ENCODE data around the gene MUSTN1. TPM values are rescaled to one million over a fixed set of nuclear protein-coding genes. Genes with fewer than 3 reads are reported as not detected.

MUSTN1 gene
- total and polyA plus RNA-seq, 4 donors: 0.25 to 12.1 (median 3.9) TPM

DNA sequence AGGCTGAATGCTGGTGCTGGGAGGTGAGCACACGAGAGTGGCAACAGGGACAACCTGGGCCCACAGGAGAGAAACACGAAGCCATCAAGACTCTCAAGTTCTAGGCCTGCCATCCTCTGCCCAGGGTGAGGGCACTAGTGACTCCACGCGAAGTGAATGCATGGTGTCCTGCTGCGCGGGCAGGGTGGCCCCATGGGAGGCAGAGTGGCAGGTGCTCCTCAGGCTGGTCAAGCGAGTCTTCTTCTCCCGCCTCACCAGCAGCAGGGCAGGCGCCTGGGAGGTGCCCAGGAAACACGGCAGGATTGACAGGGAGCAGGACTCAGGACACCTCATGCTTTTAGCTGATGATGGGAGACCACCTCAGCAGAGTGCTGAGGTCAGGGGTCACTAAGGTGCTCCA is 35.7 kb upstream of the MUSTN1 start:
- H3K27me3 ChIP-seq (ENCODE audit: control insufficient read depth in 4 of 4, insufficient read depth in 4 of 4, low read length in 3 of 4): no peaks in the 10 kb centered on the region
- H3K27ac ChIP-seq (ENCODE audit: low read depth in 1 of 2, low read length in 2 of 2): no peak overlapping the region
- no peak for TF ChIP-seq FOXA2 (IDR thresholded peaks at IDR 0.05)
- no peak for TF ChIP-seq NR2F2 (IDR thresholded peaks at IDR 0.05)
- TF ChIP-seq, protein P1, sequence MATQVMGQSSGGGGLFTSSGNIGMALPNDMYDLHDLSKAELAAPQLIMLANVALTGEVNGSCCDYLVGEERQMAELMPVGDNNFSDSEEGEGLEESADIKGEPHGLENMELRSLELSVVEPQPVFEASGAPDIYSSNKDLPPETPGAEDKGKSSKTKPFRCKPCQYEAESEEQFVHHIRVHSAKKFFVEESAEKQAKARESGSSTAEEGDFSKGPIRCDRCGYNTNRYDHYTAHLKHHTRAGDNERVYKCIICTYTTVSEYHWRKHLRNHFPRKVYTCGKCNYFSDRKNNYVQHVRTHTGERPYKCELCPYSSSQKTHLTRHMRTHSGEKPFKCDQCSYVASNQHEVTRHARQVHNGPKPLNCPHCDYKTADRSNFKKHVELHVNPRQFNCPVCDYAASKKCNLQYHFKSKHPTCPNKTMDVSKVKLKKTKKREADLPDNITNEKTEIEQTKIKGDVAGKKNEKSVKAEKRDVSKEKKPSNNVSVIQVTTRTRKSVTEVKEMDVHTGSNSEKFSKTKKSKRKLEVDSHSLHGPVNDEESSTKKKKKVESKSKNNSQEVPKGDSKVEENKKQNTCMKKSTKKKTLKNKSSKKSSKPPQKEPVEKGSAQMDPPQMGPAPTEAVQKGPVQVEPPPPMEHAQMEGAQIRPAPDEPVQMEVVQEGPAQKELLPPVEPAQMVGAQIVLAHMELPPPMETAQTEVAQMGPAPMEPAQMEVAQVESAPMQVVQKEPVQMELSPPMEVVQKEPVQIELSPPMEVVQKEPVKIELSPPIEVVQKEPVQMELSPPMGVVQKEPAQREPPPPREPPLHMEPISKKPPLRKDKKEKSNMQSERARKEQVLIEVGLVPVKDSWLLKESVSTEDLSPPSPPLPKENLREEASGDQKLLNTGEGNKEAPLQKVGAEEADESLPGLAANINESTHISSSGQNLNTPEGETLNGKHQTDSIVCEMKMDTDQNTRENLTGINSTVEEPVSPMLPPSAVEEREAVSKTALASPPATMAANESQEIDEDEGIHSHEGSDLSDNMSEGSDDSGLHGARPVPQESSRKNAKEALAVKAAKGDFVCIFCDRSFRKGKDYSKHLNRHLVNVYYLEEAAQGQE (IDR thresholded peaks at IDR 0.05): no peak
- TF ChIP-seq GABPA (IDR thresholded peaks at IDR 0.05 in 1 of 2, conservative IDR thresholded peaks at IDR 0.05 in 1 of 2): no peak
- TF ChIP-seq, protein P2, sequence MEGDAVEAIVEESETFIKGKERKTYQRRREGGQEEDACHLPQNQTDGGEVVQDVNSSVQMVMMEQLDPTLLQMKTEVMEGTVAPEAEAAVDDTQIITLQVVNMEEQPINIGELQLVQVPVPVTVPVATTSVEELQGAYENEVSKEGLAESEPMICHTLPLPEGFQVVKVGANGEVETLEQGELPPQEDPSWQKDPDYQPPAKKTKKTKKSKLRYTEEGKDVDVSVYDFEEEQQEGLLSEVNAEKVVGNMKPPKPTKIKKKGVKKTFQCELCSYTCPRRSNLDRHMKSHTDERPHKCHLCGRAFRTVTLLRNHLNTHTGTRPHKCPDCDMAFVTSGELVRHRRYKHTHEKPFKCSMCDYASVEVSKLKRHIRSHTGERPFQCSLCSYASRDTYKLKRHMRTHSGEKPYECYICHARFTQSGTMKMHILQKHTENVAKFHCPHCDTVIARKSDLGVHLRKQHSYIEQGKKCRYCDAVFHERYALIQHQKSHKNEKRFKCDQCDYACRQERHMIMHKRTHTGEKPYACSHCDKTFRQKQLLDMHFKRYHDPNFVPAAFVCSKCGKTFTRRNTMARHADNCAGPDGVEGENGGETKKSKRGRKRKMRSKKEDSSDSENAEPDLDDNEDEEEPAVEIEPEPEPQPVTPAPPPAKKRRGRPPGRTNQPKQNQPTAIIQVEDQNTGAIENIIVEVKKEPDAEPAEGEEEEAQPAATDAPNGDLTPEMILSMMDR (IDR thresholded peaks at IDR 0.05; ENCODE audit: low read depth, low read length, missing input control): no peak
- no peak for TF ChIP-seq FOXA1 (IDR thresholded peaks at IDR 0.05)
- no peak overlapping the region for H3K4me3 ChIP-seq (ENCODE audit: low read depth in 1 of 3, low read length in 3 of 3)
- H3K36me3 ChIP-seq (ENCODE audit: control insufficient read depth in 4 of 4, insufficient read depth in 3 of 4, low read depth in 1 of 4, low read length in 3 of 4): no peaks in the 10 kb centered on the region
- no peaks in the 10 kb centered on the region for H3K9me3 ChIP-seq (ENCODE audit: control insufficient read depth in 4 of 4, low read length in 3 of 4)
- WGBS: 98% methylated on average over 10 of the region's 10 CpGs
- H3K4me1 ChIP-seq (ENCODE audit: control insufficient read depth in 4 of 4, insufficient read depth in 4 of 4, low read length in 3 of 4): peaks cover 0 to 4% (median 0%) of the 10 kb centered on the region in 4 donors
- H3K9ac ChIP-seq (ENCODE audit: low read depth in 1 of 2, low read length in 2 of 2): no peak overlapping the region
- DNase-seq (ENCODE audit: low spot score): no peak

DNA sequence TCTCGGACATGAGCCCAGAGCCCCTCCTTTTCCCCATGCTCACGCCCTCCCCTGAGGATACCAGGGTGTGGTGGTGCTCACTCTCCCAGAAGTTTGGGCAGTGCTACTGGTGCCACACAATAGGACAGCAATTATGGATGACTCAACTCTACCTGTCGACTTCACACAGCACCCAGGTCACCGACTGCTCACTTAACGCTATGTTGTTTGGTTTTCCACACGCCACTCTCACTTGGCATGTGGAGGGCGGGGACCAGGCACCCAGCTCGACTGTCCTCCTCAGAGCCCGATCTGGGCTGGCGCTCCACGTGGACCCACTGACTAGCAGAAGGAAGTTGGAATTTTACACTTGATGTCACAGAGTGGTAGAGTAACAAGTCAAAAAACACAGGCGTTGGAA is 31.6 kb upstream of the MUSTN1 start:
- Histone ChIP-seq H3K4me1 (ENCODE audit: control insufficient read depth in 4 of 4, insufficient read depth in 4 of 4, low read length in 3 of 4) (no peaks in the 10 kb centered on the region), H3K36me3 (ENCODE audit: control insufficient read depth in 4 of 4, insufficient read depth in 3 of 4, low read depth in 1 of 4, low read length in 3 of 4) (no peaks in the 10 kb centered on the region), H3K9me3 (ENCODE audit: control insufficient read depth in 4 of 4, low read length in 3 of 4) (no peaks in the 10 kb centered on the region), H3K9ac (ENCODE audit: low read depth in 1 of 2, low read length in 2 of 2) (no peak overlapping the region), H3K27me3 (ENCODE audit: control insufficient read depth in 4 of 4, insufficient read depth in 4 of 4, low read length in 3 of 4) (no peaks in the 10 kb centered on the region), H3K4me3 (ENCODE audit: low read depth in 1 of 3, low read length in 3 of 3) (no peak overlapping the region), H3K27ac (ENCODE audit: low read depth in 1 of 2, low read length in 2 of 2) (no peak overlapping the region)
- DNase-seq (ENCODE audit: low spot score): no peak
- WGBS: 95% methylated on average over 12 of the region's 12 CpGs
- no peak for TF ChIP-seq GABPA (IDR thresholded peaks at IDR 0.05 in 1 of 2, conservative IDR thresholded peaks at IDR 0.05 in 1 of 2)
- TF ChIP-seq, protein P3, sequence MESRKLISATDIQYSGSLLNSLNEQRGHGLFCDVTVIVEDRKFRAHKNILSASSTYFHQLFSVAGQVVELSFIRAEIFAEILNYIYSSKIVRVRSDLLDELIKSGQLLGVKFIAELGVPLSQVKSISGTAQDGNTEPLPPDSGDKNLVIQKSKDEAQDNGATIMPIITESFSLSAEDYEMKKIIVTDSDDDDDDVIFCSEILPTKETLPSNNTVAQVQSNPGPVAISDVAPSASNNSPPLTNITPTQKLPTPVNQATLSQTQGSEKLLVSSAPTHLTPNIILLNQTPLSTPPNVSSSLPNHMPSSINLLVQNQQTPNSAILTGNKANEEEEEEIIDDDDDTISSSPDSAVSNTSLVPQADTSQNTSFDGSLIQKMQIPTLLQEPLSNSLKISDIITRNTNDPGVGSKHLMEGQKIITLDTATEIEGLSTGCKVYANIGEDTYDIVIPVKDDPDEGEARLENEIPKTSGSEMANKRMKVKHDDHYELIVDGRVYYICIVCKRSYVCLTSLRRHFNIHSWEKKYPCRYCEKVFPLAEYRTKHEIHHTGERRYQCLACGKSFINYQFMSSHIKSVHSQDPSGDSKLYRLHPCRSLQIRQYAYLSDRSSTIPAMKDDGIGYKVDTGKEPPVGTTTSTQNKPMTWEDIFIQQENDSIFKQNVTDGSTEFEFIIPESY (IDR thresholded peaks at IDR 0.05): no peak
- TF ChIP-seq YY1 (IDR thresholded peaks at IDR 0.05): no peak
- TF ChIP-seq, protein P4, sequence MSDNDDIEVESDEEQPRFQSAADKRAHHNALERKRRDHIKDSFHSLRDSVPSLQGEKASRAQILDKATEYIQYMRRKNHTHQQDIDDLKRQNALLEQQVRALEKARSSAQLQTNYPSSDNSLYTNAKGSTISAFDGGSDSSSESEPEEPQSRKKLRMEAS (IDR thresholded peaks at IDR 0.05): no peak
- TF ChIP-seq, protein P2 (IDR thresholded peaks at IDR 0.05; ENCODE audit: low read depth, low read length, missing input control): no peak
- no peak for TF ChIP-seq HNF4A (conservative IDR thresholded peaks at IDR 0.05)
- no peak for TF ChIP-seq RAD21 (IDR thresholded peaks at IDR 0.05)
- TF ChIP-seq FOXA2 (IDR thresholded peaks at IDR 0.05): no peak
- no peak for TF ChIP-seq TAF1 (conservative IDR thresholded peaks at IDR 0.05)
- TF ChIP-seq JUND (IDR thresholded peaks at IDR 0.05): no peak
- TF ChIP-seq NR2F2 (IDR thresholded peaks at IDR 0.05): no peak
- TF ChIP-seq, protein P5, sequence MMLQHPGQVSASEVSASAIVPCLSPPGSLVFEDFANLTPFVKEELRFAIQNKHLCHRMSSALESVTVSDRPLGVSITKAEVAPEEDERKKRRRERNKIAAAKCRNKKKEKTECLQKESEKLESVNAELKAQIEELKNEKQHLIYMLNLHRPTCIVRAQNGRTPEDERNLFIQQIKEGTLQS (IDR thresholded peaks at IDR 0.05): no peak
- TF ChIP-seq FOXA1 (IDR thresholded peaks at IDR 0.05): no peak
- no peak for TF ChIP-seq RXRA (IDR thresholded peaks at IDR 0.05)
- TF ChIP-seq, protein P1 (IDR thresholded peaks at IDR 0.05): no peak
- TF ChIP-seq HNF4G (IDR thresholded peaks at IDR 0.05): no peak
- TF ChIP-seq SP1 (IDR thresholded peaks at IDR 0.05): no peak
- TF ChIP-seq EGR1 (IDR thresholded peaks at IDR 0.05; ENCODE audit: low read depth in 2 of 2): no peak

Data from liver (tissue), 9 donors.